ENCODE measurements around the gene ERC2. TPM values are rescaled to one million over a fixed set of nuclear protein-coding genes. Genes with fewer than 3 reads are reported as not detected.
A peak's percentile ranks its signal among the peaks of the same experiment; 100 is the strongest.

Gene ERC2
- polyA plus RNA-seq, 1 donor = 1.6 TPM

- no peak for DNase-seq
Measured at GRCh38 chr3:55909373-55909772, 558.9 kb downstream of the ERC2 start.

- no peak for DNase-seq
Measured at GRCh38 chr3:55907616-55908015, 560.7 kb downstream of the ERC2 start.

GRCh38 chr3:55906896-55907295 lies 561.4 kb downstream of the ERC2 start:
- DNase-seq = no peak

- no peak for DNase-seq
Measured at GRCh38 chr3:55904716-55905115, 563.6 kb downstream of the ERC2 start.

- DNase-seq = no peak
Measured at GRCh38 chr3:55903680-55904079, 564.6 kb downstream of the ERC2 start.

GRCh38 chr3:55902221-55902900 lies 565.9 kb downstream of the ERC2 start:
- DNase-seq = no peak

GRCh38 chr3:55899887-55900286 lies 568.4 kb downstream of the ERC2 start:
- no peak for DNase-seq

GRCh38 chr3:55897573-55898224 lies 570.6 kb downstream of the ERC2 start:
- no peak for DNase-seq

GRCh38 chr3:55895897-55896566 lies 572.2 kb downstream of the ERC2 start:
- no peak for DNase-seq

GRCh38 chr3:55894605-55895004 lies 573.7 kb downstream of the ERC2 start:
- DNase-seq = no peak

GRCh38 chr3:55893045-55893664 lies 575.1 kb downstream of the ERC2 start:
- no peak for DNase-seq

GRCh38 chr3:55891106-55891505 lies 577.2 kb downstream of the ERC2 start:
- no peak for DNase-seq

- DNase-seq = no peak
Measured at GRCh38 chr3:55888282-55888885, 579.9 kb downstream of the ERC2 start.

- no peak for DNase-seq
Measured at GRCh38 chr3:55885721-55886120, 582.5 kb downstream of the ERC2 start.

- no peak for DNase-seq
Measured at GRCh38 chr3:55884491-55885285, 583.6 kb downstream of the ERC2 start.

- no peak for DNase-seq
Measured at GRCh38 chr3:55884066-55884465, 584.2 kb downstream of the ERC2 start.

GRCh38 chr3:55882006-55882405 lies 586.3 kb downstream of the ERC2 start:
- no peak for DNase-seq

GRCh38 chr3:55880357-55880756 lies 587.9 kb downstream of the ERC2 start:
- DNase-seq = no peak

- DNase-seq = no peak
Measured at GRCh38 chr3:55879901-55880331, 588.4 kb downstream of the ERC2 start.

- no peak for DNase-seq
Measured at GRCh38 chr3:55877703-55878102, 590.6 kb downstream of the ERC2 start.

- DNase-seq = no peak
Measured at GRCh38 chr3:55876560-55876959, 591.7 kb downstream of the ERC2 start.

GRCh38 chr3:55875113-55875512 lies 593.2 kb downstream of the ERC2 start:
- peak; percentile 53 for DNase-seq

Measured in hindlimb muscle (tissue), 1 donor.